ENCODE data around the gene PITPNM3. TPM values are rescaled to one million over a fixed set of nuclear protein-coding genes. Genes with fewer than 3 reads are reported as not detected.

PITPNM3 gene
- polyA plus RNA-seq, 1 donor from 2014 or later, result 3.0 TPM

GRCh38 chr17:6548034-6548433 lies 8.3 kb downstream of the PITPNM3 start:
- H3K79me2 ChIP-seq (replicated peaks; ENCODE audit: insufficient read depth, low read length), result no peaks in the 10 kb centered on the region
- H3K9me3 ChIP-seq (ENCODE audit: low read length), result no peaks in the 10 kb centered on the region
- no peaks in the 10 kb centered on the region for H3F3A ChIP-seq (ENCODE audit: insufficient read depth, low read length, poor library complexity, severe bottlenecking)
- no peaks in the 10 kb centered on the region for H3K36me3 ChIP-seq (ENCODE audit: insufficient read depth, low read length)
- no peak overlapping the region for H3K4me2 ChIP-seq (ENCODE audit: low read length)
- no peaks in the 10 kb centered on the region for H4K20me1 ChIP-seq (ENCODE audit: insufficient read depth)
- no peak overlapping the region for H3K27ac ChIP-seq (ENCODE audit: low read length)
- H3K9ac ChIP-seq (ENCODE audit: low read length), result no peak overlapping the region
- no peaks in the 10 kb centered on the region for H3K9me2 ChIP-seq (ENCODE audit: insufficient read depth, low read length)
- no peaks in the 10 kb centered on the region for H3K27me3 ChIP-seq (ENCODE audit: insufficient read depth, low read depth, low read length)
- no peak overlapping the region for H2AFZ ChIP-seq (ENCODE audit: low read depth, low read length)
- no peak overlapping the region for H3K4me3 ChIP-seq (ENCODE audit: low read length)
- no peak for TF ChIP-seq EP300 (conservative IDR thresholded peaks at IDR 0.05; ENCODE audit: poor library complexity, severe bottlenecking)
- no peak for TF ChIP-seq TAF1 (IDR thresholded peaks at IDR 0.05; ENCODE audit: low read depth)
- no peak for TF ChIP-seq POLR2AphosphoS5 (IDR thresholded peaks at IDR 0.05)
- no peak for TF ChIP-seq REST (IDR thresholded peaks at IDR 0.05; ENCODE audit: borderline replicate concordance)
- no peak for TF ChIP-seq SMC3 (conservative IDR thresholded peaks at IDR 0.05; ENCODE audit: poor library complexity)
- TF ChIP-seq MXI1 (conservative IDR thresholded peaks at IDR 0.05; ENCODE audit: poor library complexity, severe bottlenecking), result no peak
- TF ChIP-seq, protein P1, sequence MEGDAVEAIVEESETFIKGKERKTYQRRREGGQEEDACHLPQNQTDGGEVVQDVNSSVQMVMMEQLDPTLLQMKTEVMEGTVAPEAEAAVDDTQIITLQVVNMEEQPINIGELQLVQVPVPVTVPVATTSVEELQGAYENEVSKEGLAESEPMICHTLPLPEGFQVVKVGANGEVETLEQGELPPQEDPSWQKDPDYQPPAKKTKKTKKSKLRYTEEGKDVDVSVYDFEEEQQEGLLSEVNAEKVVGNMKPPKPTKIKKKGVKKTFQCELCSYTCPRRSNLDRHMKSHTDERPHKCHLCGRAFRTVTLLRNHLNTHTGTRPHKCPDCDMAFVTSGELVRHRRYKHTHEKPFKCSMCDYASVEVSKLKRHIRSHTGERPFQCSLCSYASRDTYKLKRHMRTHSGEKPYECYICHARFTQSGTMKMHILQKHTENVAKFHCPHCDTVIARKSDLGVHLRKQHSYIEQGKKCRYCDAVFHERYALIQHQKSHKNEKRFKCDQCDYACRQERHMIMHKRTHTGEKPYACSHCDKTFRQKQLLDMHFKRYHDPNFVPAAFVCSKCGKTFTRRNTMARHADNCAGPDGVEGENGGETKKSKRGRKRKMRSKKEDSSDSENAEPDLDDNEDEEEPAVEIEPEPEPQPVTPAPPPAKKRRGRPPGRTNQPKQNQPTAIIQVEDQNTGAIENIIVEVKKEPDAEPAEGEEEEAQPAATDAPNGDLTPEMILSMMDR (IDR thresholded peaks at IDR 0.05; ENCODE audit: poor library complexity, severe bottlenecking), result no peak
- no peak for TF ChIP-seq RAD21 (conservative IDR thresholded peaks at IDR 0.05)
- TF ChIP-seq EZH2 (IDR thresholded peaks at IDR 0.05; ENCODE audit: borderline replicate concordance, insufficient read depth, low read length, poor library complexity, severe bottlenecking), result no peak

- H3K27me3 ChIP-seq (ENCODE audit: insufficient read depth, low read depth, low read length), result no peaks in the 10 kb centered on the region
- TF ChIP-seq, protein P1 (IDR thresholded peaks at IDR 0.05; ENCODE audit: poor library complexity, severe bottlenecking), result no peak
- TF ChIP-seq EZH2 (IDR thresholded peaks at IDR 0.05; ENCODE audit: borderline replicate concordance, insufficient read depth, low read length, poor library complexity, severe bottlenecking), result no peak
- TF ChIP-seq POLR2AphosphoS5 (IDR thresholded peaks at IDR 0.05), result no peak
- no peak for TF ChIP-seq SMC3 (conservative IDR thresholded peaks at IDR 0.05; ENCODE audit: poor library complexity)
- TF ChIP-seq RAD21 (conservative IDR thresholded peaks at IDR 0.05), result no peak
- no peak for TF ChIP-seq REST (IDR thresholded peaks at IDR 0.05; ENCODE audit: borderline replicate concordance)
- TF ChIP-seq EP300 (conservative IDR thresholded peaks at IDR 0.05; ENCODE audit: poor library complexity, severe bottlenecking), result no peak
- TF ChIP-seq MXI1 (conservative IDR thresholded peaks at IDR 0.05; ENCODE audit: poor library complexity, severe bottlenecking), result no peak
- no peak for TF ChIP-seq TAF1 (IDR thresholded peaks at IDR 0.05; ENCODE audit: low read depth)
- H3K9ac ChIP-seq (ENCODE audit: low read length), result no peak overlapping the region
- no peaks in the 10 kb centered on the region for H3K36me3 ChIP-seq (ENCODE audit: insufficient read depth, low read length)
- no peaks in the 10 kb centered on the region for H3K79me2 ChIP-seq (replicated peaks; ENCODE audit: insufficient read depth, low read length)
- H3K9me3 ChIP-seq (ENCODE audit: low read length), result no peaks in the 10 kb centered on the region
- no peaks in the 10 kb centered on the region for H3F3A ChIP-seq (ENCODE audit: insufficient read depth, low read length, poor library complexity, severe bottlenecking)
- no peak overlapping the region for H3K27ac ChIP-seq (ENCODE audit: low read length)
- no peak overlapping the region for H2AFZ ChIP-seq (ENCODE audit: low read depth, low read length)
- H3K9me2 ChIP-seq (ENCODE audit: insufficient read depth, low read length), result no peaks in the 10 kb centered on the region
- H3K4me2 ChIP-seq (ENCODE audit: low read length), result no peak overlapping the region
- no peak overlapping the region for H3K4me3 ChIP-seq (ENCODE audit: low read length)
- no peaks in the 10 kb centered on the region for H4K20me1 ChIP-seq (ENCODE audit: insufficient read depth)
Measured at GRCh38 chr17:6547336-6547735, 9.0 kb downstream of the PITPNM3 start.
